HG03039 (cell line): ENCODE data around the gene LRRC41.
"Not testable (repeated sequence)": the region's sequence is repeated elsewhere in the genome, so short reads cannot be mapped to it uniquely, and the experiment has no call there.

ENCODE experiments used
- ATAC-seq: cut with Tn5 transposase; IDR thresholded peaks from one replicate; pipeline ENCODE4 v1.9.1; 2021; ENCODE audit warnings: mild to moderate bottlenecking, moderate library complexity; ENCODE audit not compliant: unreplicated experiment

The LRRC41 gene

GRCh38 chr1:46244656-46245371 lies 58.6 kb downstream of the LRRC41 start:
- no peak for ATAC-seq

DNA sequence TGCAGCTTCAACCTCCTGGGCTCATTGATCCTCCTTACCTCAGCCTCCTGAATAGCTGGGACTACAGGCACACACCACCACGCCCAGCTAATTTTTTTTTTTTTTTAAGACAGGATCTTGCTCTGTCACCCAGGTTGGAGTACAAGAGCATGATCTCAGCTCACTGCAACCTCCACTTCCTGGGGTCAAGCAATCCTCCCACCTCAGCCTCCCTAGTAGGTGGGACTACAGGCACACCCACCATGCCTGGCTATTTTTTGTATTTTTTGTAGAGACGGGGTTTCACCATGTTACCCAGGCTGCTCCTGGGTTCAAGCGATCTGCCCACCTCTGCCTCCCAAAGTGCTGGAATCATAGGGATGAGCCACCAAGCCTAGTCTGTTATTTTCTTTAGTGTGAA lies 59.6 kb downstream of the LRRC41 start:
- ATAC-seq, result not testable (repeated sequence)

GRCh38 chr1:46242918-46243317 lies 60.5 kb downstream of the LRRC41 start:
- no peak for ATAC-seq

GRCh38 chr1:46241733-46242132 lies 61.7 kb downstream of the LRRC41 start:
- ATAC-seq, result not testable (repeated sequence)

GRCh38 chr1:46238865-46239264 lies 64.6 kb downstream of the LRRC41 start:
- not testable (repeated sequence) for ATAC-seq

DNA sequence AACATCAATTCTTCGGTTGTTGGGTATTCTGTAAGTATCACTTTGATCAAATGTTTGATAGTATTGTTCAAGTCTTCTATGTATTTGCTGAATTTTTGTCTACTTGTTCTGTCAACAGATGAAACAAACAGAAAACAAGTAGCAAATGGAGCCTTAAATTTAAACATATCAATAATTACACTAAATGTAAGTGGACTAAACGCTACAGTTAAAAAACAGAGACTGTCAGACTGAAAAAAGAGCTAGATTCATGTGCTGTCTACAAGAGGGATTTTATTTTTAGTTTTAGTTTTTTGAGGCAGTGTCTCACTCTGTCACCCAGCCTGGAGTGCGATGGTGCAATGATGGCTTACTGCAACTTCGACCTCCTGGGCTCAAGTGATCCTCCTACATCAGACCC lies 66.5 kb downstream of the LRRC41 start:
- ATAC-seq, result no peak

DNA sequence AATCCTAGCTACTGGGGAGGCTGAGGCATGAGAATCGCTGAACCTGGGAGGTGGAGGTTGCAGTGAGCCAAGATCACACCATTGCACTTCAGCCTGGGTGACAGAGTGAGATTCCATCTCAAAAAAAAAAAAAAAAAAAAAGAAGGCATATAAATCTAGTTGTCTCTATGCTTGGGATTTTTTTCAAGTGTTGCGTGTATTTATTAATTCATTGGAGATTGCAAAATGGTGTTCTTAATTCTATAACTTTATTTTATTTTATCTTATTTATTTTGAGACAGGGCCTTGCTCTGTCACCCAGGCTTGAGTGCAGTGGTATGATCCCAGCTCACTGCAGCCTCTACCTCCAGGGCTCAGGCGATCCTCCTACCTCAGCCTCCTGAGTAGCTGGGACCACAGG lies 72.2 kb downstream of the LRRC41 start:
- not testable (repeated sequence) for ATAC-seq
